Measurements from ENCODE around the gene TMEM167A. TPM values are rescaled to one million over a fixed set of nuclear protein-coding genes. Genes with fewer than 3 reads are reported as not detected.
A peak's percentile ranks its signal among the peaks of the same experiment; 100 is the strongest.

TMEM167A gene
- total and polyA plus RNA-seq, 2 of the 8 experiments (the other 6 are each of a cell fraction or from before 2014, with no cell fraction given) = 50.6 to 178 TPM

DNA sequence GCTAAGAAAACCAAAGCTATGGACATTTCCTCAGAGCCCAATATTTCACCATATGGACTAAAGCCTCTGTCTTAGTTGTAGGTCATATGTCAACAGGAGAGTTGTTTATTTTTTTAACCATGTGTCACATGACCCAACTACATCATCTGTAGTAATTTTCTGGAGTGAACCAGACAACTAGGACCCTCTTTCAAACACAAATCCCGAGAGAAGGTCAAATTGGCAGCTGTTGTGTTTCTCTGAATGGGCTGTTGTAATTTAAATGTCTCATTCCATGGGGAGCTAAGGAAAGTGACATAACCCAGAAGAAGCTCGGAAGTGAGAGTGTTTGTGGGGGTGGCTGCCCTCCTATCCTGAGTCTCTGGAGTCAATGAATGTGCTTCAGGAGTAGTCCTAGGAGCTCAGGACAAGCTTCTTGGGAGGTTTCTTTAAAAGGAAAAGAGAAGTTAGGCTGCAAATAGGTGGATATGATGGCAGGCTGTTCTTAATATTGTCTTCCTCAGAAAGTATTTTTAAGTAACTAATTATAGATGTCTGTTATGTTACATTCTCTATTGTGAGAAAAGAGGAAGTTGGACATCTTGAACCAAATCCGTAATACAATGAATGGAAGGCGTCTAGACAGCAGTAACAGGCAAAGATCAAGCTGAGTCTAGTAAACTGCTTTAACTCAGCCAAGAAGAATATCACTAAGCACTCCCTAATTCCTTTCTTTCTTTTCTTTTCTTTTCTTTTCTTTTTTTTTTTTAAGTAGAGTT is 50.1 kb downstream of the TMEM167A start (continued):
- 0 out of 2 replicates have a peak, but pooled peaks have one; percentile 30 for TF ChIP-seq POU5F1 (IDR thresholded peaks at IDR 0.05; ENCODE audit: low read depth, low read length)
- no peak for TF ChIP-seq KDM4A (IDR thresholded peaks at IDR 0.05; ENCODE audit: low read depth, low read length, severe bottlenecking)
- TF ChIP-seq SP1 (IDR thresholded peaks at IDR 0.05; ENCODE audit: low read depth, low read length) = peak; percentile 60; the same call in 1 of the 2 replicates
- TF ChIP-seq CBX8 (IDR thresholded peaks at IDR 0.05; ENCODE audit: borderline replicate concordance, low read depth, low read length) = no peak
- TF ChIP-seq CHD7 (IDR thresholded peaks at IDR 0.05; ENCODE audit: insufficient replicate concordance, low read length) = peak; percentile 51
- TF ChIP-seq HDAC2 (IDR thresholded peaks at IDR 0.05; ENCODE audit: borderline replicate concordance in 1 of 2, low read depth in 2 of 2, low read length in 2 of 2) = peak in 1 of 2 experiments; percentile 69; a peak in 1 of 4 replicates
- no peak for TF ChIP-seq BACH1 (IDR thresholded peaks at IDR 0.05; ENCODE audit: low read length)
- TF ChIP-seq YY1 (IDR thresholded peaks at IDR 0.05; ENCODE audit: low read depth, low read length) = no peak
- TF ChIP-seq EP300 (IDR thresholded peaks at IDR 0.05; ENCODE audit: borderline replicate concordance in 1 of 2, low read depth in 2 of 2, low read length in 2 of 2) = peak in 1 of 2 experiments; percentile 29; a peak in 1 of 3 replicates

Data from H1 (cell line).